GM12878 (cell line): ENCODE data around the gene CREBRF.

Source experiments
- EZH2 ChIP-seq: IDR thresholded peaks from 2 replicates; pipeline ENCODE4 v1.6.1; 2012; ENCODE audit warnings: low read depth, mild to moderate bottlenecking, control low read depth, inconsistent platforms, low read length, borderline replicate concordance; ENCODE audit not compliant: control insufficient read depth
- FOXM1 ChIP-seq: IDR thresholded peaks from 2 replicates; pipeline ENCODE4 v1.6.1; 2012; ENCODE audit warnings: low read depth, mild to moderate bottlenecking, inconsistent platforms, low read length, moderate library complexity
- JUNB ChIP-seq: IDR thresholded peaks from 2 replicates; pipeline ENCODE4 v1.6.1; 2016; ENCODE audit warnings: antibody characterized with exemption, mild to moderate bottlenecking
- KDM1A ChIP-seq: fragments of 200-600 bp; sonication (generic); IDR thresholded peaks from 2 replicates; pipeline ENCODE4 v1.6.1; 2016; ENCODE audit warnings: borderline replicate concordance
- POLR2AphosphoS5 ChIP-seq: IDR thresholded peaks from 2 replicates; pipeline ENCODE4 v1.6.1; 2011; ENCODE audit warnings: mild to moderate bottlenecking, low read length, inconsistent platforms
- SREBF2 ChIP-seq: IDR thresholded peaks from 2 replicates; pipeline ENCODE4 v1.6.1; 2012; ENCODE audit warnings: mild to moderate bottlenecking, low read length
- TAF1 ChIP-seq: IDR thresholded peaks from 2 replicates; pipeline ENCODE4 v1.6.1; 2011; ENCODE audit warnings: mild to moderate bottlenecking, low read depth, low read length, borderline replicate concordance
- TF ChIP-seq, protein P1 (sequence below), 3 experiments: IDR thresholded peaks in 2 of 3; conservative IDR thresholded peaks in 1 of 3; 2 replicates each; pipeline ENCODE4 v1.5.1; 2011; ENCODE audit warnings: low read depth in 3 of 3, low read length in 3 of 3, mild to moderate bottlenecking in 3 of 3, control low read depth in 2 of 3, moderate library complexity in 2 of 3, inconsistent platforms in 1 of 3, mixed read lengths in 1 of 3; ENCODE audit not compliant: control insufficient read depth in 2 of 3, insufficient read depth in 1 of 3; ENCODE audit errors: extremely low read depth in 1 of 3

- TF ChIP-seq TAF1 = no peak
- TF ChIP-seq FOXM1 = no peak
- no peak for TF ChIP-seq JUNB
- TF ChIP-seq, protein P1, sequence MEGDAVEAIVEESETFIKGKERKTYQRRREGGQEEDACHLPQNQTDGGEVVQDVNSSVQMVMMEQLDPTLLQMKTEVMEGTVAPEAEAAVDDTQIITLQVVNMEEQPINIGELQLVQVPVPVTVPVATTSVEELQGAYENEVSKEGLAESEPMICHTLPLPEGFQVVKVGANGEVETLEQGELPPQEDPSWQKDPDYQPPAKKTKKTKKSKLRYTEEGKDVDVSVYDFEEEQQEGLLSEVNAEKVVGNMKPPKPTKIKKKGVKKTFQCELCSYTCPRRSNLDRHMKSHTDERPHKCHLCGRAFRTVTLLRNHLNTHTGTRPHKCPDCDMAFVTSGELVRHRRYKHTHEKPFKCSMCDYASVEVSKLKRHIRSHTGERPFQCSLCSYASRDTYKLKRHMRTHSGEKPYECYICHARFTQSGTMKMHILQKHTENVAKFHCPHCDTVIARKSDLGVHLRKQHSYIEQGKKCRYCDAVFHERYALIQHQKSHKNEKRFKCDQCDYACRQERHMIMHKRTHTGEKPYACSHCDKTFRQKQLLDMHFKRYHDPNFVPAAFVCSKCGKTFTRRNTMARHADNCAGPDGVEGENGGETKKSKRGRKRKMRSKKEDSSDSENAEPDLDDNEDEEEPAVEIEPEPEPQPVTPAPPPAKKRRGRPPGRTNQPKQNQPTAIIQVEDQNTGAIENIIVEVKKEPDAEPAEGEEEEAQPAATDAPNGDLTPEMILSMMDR (IDR thresholded peaks at IDR 0.05 in 2 of 3, conservative IDR thresholded peaks at IDR 0.05 in 1 of 3; ENCODE audit: control insufficient read depth in 2 of 3, extremely low read depth in 1 of 3, insufficient read depth in 1 of 3, low read depth in 3 of 3, low read length in 3 of 3) = no peak
- TF ChIP-seq KDM1A = no peak
- no peak for TF ChIP-seq POLR2AphosphoS5
- no peak for TF ChIP-seq SREBF2
- no peak for TF ChIP-seq EZH2
Observed at GRCh38 chr5:173051746-173052145, 4.4 kb upstream of the CREBRF start.
